Activated T-cell treated with anti-CD3 and anti-CD28 coated beads for 1 hour (primary cell): ENCODE results near the gene HES2.
"Not testable (repeated sequence)": the region's sequence is repeated elsewhere in the genome, so short reads cannot be mapped to it uniquely, and the experiment has no call there.

Experiments used
- DNase-seq: peaks from one replicate; pipeline ENCODE4 v3.0.0-alpha.2; 2020; ENCODE audit warnings: low read depth

The HES2 gene

GRCh38 chr1:6454856-6455751 lies 35.4 kb upstream of the HES2 start:
- no peak for DNase-seq

- DNase-seq: not testable (repeated sequence)
These were observed 34.5 kb upstream of the HES2 start for GRCh38 chr1:6453895-6454855.

GRCh38 chr1:6450943-6451373 lies 31.2 kb upstream of the HES2 start:
- DNase-seq: no peak

GRCh38 chr1:6450486-6450885 lies 30.8 kb upstream of the HES2 start:
- DNase-seq: not testable (repeated sequence)

DNA sequence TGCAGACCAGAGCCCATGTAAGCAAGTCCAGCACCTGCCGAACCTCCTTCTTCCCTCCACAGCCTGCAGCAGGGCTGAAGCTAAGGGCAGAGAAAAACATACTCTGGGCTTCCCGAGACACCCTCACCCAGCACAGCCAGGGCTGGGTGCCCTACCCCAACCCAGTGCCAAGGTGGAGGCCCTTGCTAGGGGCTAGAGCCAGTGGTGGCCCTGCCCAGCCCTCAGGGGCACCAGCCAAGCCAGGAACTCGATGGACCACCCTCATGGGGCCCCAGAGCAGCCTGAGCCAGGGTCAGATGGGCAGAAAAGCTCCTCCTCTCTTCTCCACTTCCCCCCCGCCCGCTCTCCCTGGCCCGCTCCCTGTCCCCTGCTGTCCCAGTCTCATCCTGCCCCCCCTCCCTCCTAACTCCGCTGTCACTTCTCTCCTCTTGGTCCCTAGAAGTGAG lies 30.3 kb upstream of the HES2 start:
- no peak for DNase-seq

DNA sequence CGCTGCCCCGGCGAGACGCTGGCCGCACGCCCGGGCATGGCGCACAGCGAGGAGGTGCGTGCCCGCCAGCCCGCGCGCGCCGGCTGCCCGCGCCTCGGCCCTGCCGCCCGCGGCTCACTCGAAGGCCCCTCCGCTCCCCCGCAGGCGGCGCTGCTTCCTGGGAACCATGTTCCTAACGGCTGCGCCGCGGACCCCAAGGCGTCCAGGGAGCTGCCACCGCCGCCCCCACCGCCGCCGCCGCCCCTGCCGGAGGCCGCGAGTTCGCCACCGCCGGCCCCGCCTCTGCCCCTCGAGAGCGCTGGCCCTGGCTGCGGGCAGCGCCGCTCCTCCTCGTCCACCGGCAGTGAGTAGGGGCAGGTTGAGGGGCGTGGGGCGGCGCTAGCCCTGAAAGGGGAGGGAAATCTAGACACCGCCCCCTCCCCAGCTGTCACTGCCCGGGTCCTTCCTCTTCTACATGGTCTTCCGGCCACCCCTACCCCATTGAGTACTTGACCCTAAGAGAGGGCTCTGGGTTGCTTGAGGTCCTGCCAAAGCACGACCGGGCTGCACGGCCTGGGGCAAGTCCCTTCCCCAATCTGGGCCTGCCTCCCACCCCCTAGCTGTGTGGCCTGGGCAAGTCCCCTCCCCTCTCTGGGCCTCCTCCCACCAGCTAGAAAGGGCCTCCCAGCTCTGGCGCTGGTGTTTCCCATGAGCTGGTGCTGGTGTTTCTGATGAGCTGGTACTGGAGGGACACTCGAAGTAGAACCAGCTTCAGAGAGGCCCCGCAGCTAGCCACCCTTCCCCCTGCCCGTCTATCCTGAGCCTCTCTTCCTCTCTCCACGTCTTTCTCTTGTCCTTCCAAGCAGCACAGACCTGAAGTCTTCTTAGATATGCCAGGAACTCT lies 29.3 kb upstream of the HES2 start:
- no peak for DNase-seq

GRCh38 chr1:6447818-6448748 lies 28.4 kb upstream of the HES2 start:
- peak; percentile 35 for DNase-seq

GRCh38 chr1:6447016-6447817 lies 27.5 kb upstream of the HES2 start:
- DNase-seq: no peak

- no peak for DNase-seq
These were observed 26.9 kb upstream of the HES2 start for GRCh38 chr1:6446665-6447015.

GRCh38 chr1:6445929-6446328 lies 26.2 kb upstream of the HES2 start:
- not testable (repeated sequence) for DNase-seq

GRCh38 chr1:6445062-6445763 lies 25.5 kb upstream of the HES2 start:
- no peak for DNase-seq

GRCh38 chr1:6444377-6444776 lies 24.7 kb upstream of the HES2 start:
- DNase-seq: no peak

DNA sequence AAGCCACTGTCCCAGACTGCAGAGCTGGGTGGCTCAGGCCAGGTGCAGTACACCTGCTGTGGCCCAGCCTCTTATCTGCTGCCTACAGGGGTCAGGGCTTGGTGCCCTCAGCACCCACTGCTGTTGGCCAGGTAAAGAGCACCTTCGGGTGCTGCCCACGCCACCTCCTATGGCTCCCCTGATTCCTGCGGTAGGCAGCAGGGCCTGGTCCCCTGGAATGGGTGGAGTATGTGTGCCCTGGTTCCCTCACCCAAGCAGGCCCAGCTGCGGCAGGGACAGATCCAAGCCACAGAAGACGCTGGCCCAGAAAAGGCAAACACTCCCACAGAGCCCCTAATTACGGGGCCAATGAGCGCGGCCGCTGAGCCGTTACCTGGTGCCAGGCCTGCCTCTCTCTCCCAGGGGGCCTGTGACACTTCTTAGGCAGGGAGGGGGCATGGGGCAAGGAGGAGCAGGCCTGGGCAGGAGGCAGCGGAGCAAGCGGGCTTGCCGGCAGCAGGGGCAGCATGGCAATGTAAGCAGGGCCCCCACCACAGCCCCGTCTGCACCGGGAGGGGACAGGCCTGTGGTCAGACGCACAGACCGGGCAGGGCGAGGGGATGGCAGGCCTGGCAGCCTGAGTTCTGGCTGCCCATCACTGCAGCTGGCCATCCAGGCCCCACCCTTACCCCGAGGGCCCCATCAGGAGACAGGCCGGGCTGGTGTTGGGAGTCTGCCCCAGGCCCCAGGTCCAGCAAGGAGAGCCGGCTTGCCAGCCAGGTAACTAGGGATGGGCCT lies 23.8 kb upstream of the HES2 start:
- no peak for DNase-seq

DNA sequence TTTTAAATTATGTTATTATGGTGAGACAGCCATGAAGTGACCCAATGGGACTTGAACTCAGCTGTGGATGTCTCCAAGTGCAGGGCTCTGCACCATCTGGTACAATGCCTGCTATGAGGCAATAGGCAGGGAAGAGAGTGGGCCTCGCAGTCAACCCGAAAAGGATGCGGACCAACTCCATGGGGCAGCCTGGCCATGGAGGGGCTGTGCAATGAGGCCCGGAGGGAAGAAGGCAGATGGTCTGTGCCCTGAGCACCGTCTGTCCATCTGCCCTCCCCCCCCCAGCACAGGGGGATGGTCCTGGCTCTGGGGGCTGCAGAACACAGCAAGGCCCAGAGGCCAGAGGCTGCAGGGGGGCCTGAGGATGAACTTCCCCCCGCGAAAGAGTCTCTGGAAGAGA lies 21.9 kb upstream of the HES2 start:
- DNase-seq: no peak

DNA sequence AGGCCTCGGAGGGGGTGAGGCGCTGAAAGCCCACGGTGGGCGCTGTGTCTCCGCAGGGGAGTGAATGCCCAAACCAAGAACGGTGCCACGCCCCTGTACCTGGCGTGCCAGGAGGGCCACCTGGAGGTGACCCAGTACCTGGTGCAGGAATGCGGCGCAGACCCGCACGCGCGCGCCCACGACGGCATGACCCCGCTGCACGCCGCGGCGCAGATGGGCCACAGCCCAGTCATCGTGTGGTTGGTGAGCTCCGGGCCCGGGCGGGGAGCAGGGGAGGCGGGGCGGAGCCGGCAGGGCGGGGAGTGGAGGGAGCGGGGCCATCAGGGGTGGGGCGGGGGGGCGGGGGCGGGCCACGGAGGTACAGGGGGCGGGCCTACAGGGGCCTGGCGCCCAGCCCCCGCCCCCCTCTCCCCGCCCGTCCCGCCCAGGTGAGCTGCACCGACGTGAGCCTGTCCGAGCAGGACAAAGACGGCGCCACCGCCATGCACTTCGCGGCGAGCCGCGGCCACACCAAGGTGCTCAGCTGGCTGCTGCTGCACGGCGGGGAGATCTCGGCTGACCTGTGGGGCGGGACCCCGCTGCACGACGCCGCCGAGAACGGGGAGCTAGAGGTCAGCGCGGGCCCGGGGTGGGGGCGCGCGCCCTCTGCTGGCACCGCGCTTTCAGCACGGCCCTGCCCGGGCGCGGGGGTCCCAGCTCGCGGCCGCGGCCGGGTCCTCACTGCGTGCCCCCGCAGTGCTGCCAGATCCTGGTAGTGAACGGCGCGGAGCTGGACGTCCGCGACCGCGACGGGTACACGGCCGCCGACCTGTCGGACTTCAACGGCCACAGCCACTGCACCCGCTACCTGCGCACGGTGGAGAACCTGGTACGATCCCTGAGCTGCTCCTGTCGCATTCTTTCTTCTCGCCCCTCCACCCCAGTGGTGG lies 20.7 kb upstream of the HES2 start:
- peak; percentile 60 for DNase-seq

DNA sequence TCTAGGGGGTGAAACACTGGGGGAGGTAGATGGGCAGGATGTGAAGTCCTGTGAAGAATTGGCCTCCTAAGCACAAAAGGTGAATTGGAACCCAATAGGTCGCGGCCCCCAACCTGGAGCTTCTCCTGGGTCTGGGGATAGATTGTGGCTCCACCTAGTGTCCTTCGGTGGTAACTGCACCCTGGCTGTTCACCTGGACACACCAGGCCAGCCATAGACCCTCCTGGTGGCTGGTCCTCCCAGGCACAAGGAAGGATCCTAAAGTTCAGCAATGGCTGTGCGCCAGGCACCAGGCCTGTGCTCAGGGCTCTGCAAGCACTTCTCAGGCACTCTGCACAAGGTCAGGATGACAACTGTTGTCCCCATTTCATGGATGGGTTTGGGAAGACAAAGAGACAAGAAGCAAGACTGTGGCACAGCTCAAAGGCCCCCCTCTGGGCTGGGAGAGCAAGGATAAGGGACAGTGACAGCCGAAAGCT lies 18.4 kb upstream of the HES2 start:
- peak; percentile 52 for DNase-seq
